Fibroblast of mammary gland (primary cell): ENCODE data around the gene ZBED2.

ENCODE experiments used
- DNase-seq: peaks from one replicate; pipeline ENCODE4 v3.0.0-alpha.2; 2010; ENCODE audit warnings: low read depth
- H3K4me3 ChIP-seq: 2 replicates; pipeline ENCODE4 v1.5.1; 2011; ENCODE audit warnings: low read depth, mild to moderate bottlenecking, low read length, moderate library complexity; ENCODE audit not compliant: control insufficient read depth
- CTCF ChIP-seq: conservative IDR thresholded peaks from 2 replicates; pipeline ENCODE4 v1.5.1; 2011; ENCODE audit warnings: low read depth, low read length, inconsistent platforms; ENCODE audit not compliant: control insufficient read depth, insufficient read depth

Gene ZBED2

DNA sequence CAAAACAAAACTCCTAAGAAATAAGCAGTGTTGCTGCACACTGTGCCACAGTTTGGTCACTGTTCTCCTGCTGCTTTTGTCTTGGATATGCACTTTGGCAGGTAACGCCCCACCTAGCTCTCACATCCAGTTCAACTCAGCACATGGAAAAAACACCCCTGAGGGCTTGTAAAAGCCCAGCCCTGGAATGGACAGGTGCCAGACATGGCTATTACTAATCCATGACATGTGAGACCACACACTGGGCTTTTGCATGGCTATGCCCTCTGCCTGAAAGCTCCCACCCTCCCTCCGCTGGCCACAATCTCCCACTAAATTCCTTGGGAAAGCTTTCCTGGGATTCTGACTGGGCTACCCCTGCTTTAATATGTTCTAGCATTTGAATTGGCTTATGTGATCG lies 24.7 kb upstream of the ZBED2 start:
- H3K4me3 ChIP-seq = no peak overlapping the region
- no peak for DNase-seq
- no peak for TF ChIP-seq CTCF

DNA sequence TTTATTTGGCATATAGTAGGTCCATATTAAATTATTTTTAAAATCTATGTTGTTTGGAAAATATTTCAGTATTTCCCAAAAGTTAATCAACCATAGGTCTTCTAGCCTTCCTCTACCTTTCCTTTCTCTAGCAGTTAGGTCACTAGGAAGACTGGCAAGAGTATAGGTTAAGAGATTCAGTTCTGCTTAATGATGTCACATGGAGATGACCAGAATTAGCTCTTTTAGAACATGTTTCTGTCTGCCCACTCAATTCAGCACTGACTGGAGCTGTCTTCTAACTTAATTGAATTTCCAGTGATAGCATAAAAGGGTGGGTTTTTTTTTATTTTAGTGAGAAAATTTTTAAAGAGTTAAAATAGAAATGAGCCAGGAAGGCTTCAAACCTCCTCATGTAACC lies 23.8 kb upstream of the ZBED2 start:
- H3K4me3 ChIP-seq = no peak overlapping the region
- DNase-seq = no peak
- TF ChIP-seq CTCF = no peak

DNA sequence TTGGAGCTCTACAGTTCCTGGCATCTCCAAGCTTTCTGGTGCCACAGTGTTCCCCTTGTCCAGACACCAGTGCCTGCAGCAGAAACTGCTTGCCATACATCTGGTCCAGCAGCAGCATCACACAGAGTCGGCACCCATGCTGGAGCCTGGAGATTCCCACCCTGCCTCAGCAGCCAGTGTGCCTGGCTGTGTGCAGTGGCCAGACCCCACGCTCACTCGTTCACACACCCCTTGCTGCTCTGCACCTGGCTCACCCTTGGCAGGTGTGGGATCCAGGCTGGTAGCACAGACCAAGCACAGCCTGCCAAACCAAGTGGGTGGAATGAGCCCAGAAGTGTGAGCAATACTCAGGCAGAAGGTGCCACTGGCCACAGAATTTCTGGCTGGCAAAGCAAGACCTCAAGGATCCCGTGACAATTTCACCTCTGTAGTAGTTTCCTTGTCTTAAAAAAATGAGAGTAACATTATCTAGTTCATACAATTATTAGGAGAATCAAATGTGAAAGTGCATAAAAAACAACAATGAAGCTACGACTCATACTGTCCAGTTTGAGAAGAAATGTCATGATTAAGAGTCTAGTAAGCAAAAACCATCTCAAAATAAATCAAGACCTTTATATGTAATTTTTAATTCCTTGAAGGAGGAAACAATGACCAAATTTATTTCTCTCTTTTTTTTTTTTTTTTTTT lies 22.9 kb upstream of the ZBED2 start:
- no peak overlapping the region for H3K4me3 ChIP-seq
- TF ChIP-seq CTCF = no peak
- no peak for DNase-seq

GRCh38 chr3:111617406-111617805 lies 22.3 kb upstream of the ZBED2 start:
- no peak for TF ChIP-seq CTCF
- no peak for DNase-seq
- no peak overlapping the region for H3K4me3 ChIP-seq

GRCh38 chr3:111616417-111617105 lies 21.4 kb upstream of the ZBED2 start:
- DNase-seq = no peak
- TF ChIP-seq CTCF = no peak
- no peak overlapping the region for H3K4me3 ChIP-seq

DNA sequence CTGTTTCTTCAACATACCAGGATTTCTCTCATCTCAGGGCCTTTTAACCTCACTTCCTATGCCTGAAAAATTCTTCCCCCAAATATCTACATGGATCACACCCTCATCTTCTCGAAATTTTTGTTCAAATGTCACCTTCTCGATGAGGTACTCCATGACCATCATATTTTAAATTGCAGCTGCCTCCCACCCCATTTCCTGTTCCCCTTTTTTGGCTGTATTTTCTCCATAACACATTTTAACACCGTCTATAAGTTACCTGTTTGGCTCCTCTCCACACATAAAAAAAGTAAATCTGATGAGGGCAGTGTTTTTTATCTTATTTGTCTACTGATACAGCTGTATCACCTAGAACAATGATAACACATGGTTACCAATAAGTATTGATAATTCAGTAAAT lies 20.7 kb upstream of the ZBED2 start:
- no peak for TF ChIP-seq CTCF
- H3K4me3 ChIP-seq = no peak overlapping the region
- DNase-seq = no peak
